ENCODE results near the gene APOC4. TPM values are rescaled to one million over a fixed set of nuclear protein-coding genes. Genes with fewer than 3 reads are reported as not detected.
A peak's percentile ranks its signal among the peaks of the same experiment; 100 is the strongest.
"Not testable (repeated sequence)": the region's sequence is repeated elsewhere in the genome, so short reads cannot be mapped to it uniquely, and the experiment has no call there.

The APOC4 gene
- total RNA-seq, 2 donors from 2014 or later: not detected

DNA sequence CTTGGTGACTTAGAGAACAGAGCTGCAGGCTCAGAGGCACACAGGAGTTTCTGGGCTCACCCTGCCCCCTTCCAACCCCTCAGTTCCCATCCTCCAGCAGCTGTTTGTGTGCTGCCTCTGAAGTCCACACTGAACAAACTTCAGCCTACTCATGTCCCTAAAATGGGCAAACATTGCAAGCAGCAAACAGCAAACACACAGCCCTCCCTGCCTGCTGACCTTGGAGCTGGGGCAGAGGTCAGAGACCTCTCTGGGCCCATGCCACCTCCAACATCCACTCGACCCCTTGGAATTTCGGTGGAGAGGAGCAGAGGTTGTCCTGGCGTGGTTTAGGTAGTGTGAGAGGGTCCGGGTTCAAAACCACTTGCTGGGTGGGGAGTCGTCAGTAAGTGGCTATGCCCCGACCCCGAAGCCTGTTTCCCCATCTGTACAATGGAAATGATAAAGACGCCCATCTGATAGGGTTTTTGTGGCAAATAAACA lies 17.8 kb upstream of the APOC4 start:
- WGBS: 76% methylated on average over 8 of the region's 8 CpGs
- intact Hi-C loops (cut with DNase I): no loop called here
- Histone ChIP-seq H3K27me3 (replicated peaks; ENCODE audit: insufficient read depth) (no peaks in the 10 kb centered on the region), H3K4me1 (replicated peaks) (no peaks in the 10 kb centered on the region), H3K9me3 (no peaks in the 10 kb centered on the region), H3K36me3 (no peaks in the 10 kb centered on the region), H3K27ac (no peak overlapping the region), H3K4me3 (no peak overlapping the region)
- no peak for TF ChIP-seq POLR2A (IDR thresholded peaks at IDR 0.05)
- no peak for DNase-seq (ENCODE audit: low spot score)

DNA sequence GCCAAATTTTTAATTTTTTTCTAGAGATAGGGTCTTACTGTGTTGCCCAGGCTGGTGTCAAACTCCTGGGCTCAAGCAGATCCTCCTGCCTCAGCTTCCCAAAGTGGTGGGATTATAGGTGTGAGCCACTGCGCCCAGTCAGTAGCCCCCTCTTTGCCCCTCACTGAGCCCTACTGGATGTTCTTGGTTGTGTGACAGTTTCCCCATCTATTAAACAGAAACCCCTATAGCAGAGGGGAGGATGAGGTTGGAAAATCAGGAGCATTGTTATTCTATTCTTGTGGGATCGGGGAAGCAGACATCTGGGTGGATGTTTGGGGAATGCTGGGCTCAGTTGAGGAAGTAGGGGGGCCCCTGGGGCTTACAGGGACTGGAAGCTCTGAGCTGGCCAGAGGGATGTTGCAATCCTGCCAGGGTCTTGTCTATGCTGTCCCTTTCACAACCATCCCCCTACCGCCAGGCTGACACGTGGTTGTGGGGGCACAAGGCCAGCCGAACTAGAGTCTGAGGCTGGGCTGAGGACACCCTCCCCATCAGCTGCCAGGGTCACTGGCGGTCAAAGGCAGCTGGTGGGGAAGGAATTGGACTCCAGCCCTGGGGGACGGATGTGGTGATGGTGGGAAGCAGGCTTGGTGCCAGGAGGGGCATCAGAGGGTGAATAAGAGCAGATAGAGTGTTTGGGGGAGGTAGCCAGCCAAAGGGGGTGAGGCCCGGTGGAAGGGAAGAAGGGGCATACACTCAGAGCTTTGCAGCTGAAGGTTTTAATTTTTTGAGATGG lies 16.7 kb upstream of the APOC4 start:
- Histone ChIP-seq H3K36me3 (no peaks in the 10 kb centered on the region), H3K9me3 (no peaks in the 10 kb centered on the region), H3K4me3 (no peak overlapping the region), H3K27me3 (replicated peaks; ENCODE audit: insufficient read depth) (no peaks in the 10 kb centered on the region), H3K4me1 (replicated peaks) (no peaks in the 10 kb centered on the region), H3K27ac (no peak overlapping the region)
- no peak for DNase-seq (ENCODE audit: low spot score)
- intact Hi-C loops (cut with DNase I): no loop called here
- TF ChIP-seq POLR2A (IDR thresholded peaks at IDR 0.05): no peak
- TF ChIP-seq, protein P1, sequence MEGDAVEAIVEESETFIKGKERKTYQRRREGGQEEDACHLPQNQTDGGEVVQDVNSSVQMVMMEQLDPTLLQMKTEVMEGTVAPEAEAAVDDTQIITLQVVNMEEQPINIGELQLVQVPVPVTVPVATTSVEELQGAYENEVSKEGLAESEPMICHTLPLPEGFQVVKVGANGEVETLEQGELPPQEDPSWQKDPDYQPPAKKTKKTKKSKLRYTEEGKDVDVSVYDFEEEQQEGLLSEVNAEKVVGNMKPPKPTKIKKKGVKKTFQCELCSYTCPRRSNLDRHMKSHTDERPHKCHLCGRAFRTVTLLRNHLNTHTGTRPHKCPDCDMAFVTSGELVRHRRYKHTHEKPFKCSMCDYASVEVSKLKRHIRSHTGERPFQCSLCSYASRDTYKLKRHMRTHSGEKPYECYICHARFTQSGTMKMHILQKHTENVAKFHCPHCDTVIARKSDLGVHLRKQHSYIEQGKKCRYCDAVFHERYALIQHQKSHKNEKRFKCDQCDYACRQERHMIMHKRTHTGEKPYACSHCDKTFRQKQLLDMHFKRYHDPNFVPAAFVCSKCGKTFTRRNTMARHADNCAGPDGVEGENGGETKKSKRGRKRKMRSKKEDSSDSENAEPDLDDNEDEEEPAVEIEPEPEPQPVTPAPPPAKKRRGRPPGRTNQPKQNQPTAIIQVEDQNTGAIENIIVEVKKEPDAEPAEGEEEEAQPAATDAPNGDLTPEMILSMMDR (IDR thresholded peaks at IDR 0.05): no peak
- no peak for TF ChIP-seq POLR2AphosphoS5 (IDR thresholded peaks at IDR 0.05)
- 60% methylated on average over 8 of the region's 8 CpGs for WGBS

DNA sequence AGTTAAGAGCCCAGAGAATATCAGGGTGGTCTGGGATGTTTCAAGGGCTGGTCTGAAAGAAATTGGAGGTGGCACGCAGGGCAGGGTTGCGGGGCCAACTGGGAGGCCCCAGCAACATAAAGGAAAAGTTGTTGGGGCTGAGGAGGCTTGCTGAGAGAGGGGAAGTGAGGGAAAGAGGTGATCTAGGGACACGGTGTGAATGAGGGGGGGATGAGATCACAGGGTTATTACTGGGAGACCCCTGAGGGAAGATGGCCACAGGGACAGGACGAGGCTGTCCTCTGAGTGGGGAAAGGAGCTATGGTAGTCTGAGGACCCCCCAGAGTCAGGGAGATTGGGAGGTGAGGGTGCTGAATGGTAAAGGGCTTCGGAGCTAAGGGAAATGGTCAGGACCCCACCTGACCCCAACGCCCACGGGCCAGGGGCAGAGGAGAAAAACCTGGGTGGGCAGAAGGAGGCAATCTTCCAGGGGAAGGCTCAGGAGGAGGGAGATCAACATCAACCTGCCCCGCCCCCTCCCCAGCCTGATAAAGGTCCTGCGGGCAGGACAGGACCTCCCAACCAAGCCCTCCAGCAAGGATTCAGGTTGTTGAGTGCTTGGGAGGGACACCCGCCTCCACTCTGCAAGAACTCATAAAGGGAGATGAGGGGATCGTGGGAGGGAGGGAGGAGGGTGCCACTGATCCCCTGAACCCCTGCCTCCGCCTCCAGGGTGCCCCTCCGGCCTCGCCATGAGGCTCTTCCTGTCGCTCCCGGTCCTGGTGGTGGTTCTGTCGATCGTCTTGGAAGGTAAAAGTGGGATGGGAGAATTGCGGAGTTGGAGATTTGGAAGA lies 15.6 kb upstream of the APOC4 start:
- intact Hi-C loops (cut with DNase I); H3K36me3 ChIP-seq; H3K27ac ChIP-seq; H3K27me3 ChIP-seq (replicated peaks; ENCODE audit: insufficient read depth); DNase-seq (ENCODE audit: low spot score); H3K9me3 ChIP-seq; H3K4me1 ChIP-seq (replicated peaks): not testable (repeated sequence)
- H3K4me3 ChIP-seq: peak overlapping the region in 1 of 2 donors; percentile 7
- WGBS: 35% methylated on average over 19 of the region's 19 CpGs

DNA sequence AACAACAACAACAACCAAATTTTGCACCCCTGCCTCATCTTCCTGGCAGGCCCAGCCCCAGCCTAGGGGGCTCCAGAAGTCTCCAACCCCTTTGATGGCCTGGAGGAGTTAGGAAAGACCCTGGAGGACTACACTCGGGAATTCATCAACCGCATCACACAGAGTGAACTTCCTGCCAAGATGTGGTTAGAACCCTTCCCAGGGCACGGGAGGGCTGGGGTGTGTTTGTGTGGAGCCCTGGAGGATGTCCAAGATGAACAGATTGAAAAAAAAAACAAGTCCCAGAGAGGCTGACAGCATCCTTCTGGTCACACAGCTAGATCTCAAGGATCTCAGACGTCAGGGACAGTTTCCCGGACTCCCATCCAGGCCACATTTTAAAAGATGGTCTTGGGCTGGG lies 14.3 kb upstream of the APOC4 start:
- Histone ChIP-seq H3K4me3 (no peak overlapping the region), H3K36me3 (no peaks in the 10 kb centered on the region), H3K4me1 (replicated peaks) (no peaks in the 10 kb centered on the region), H3K9me3 (no peaks in the 10 kb centered on the region), H3K27ac (no peak overlapping the region), H3K27me3 (replicated peaks; ENCODE audit: insufficient read depth) (no peaks in the 10 kb centered on the region)
- no peak for TF ChIP-seq POLR2AphosphoS5 (IDR thresholded peaks at IDR 0.05)
- TF ChIP-seq, protein P1 (IDR thresholded peaks at IDR 0.05): no peak
- TF ChIP-seq POLR2A (IDR thresholded peaks at IDR 0.05): no peak
- intact Hi-C loops (cut with DNase I): no loop called here
- DNase-seq (ENCODE audit: low spot score): no peak
- 50% methylated on average over 5 of the region's 5 CpGs for WGBS

DNA sequence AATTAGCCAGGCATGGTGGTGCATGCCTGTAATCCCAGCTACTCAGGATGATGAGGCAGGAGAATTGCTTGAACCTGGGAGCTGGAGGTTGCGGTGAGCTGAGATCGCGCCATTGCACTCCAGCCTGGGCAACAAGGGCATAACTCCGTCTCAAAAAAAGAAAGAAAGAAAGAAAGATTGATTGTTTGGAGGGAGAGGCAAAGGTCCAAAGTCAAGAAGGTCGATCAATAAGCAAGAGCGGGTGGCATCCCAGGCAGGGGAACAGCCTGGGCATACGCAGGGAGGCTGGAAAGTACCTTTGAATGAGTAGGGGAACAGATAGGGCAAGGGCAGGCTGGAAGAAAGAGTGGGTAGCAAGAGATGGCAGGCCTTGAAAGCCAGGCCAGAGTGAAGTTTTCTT lies 11.9 kb upstream of the APOC4 start:
- no peaks in the 10 kb centered on the region for H3K9me3 ChIP-seq
- no peaks in the 10 kb centered on the region for H3K4me1 ChIP-seq (replicated peaks)
- no peak overlapping the region for H3K4me3 ChIP-seq
- intact Hi-C loops (cut with DNase I): no loop called here
- H3K36me3 ChIP-seq: no peaks in the 10 kb centered on the region
- no peak for DNase-seq (ENCODE audit: low spot score)
- no peak overlapping the region for H3K27ac ChIP-seq
- TF ChIP-seq, protein P1 (IDR thresholded peaks at IDR 0.05): no peak
- WGBS: 88% methylated on average over 7 of the region's 7 CpGs
- H3K27me3 ChIP-seq (replicated peaks; ENCODE audit: insufficient read depth): no peaks in the 10 kb centered on the region

Measured in prostate gland (tissue), 2 donors.